GM13976 (cell line): ENCODE measurements around the gene FLNB.
A peak's percentile ranks its signal among the peaks of the same experiment; 100 is the strongest.

Source experiments
- DNase-seq: peaks from one replicate; pipeline ENCODE4 v3.0.0; 2012; ENCODE audit warnings: low spot score
- CTCF ChIP-seq: IDR thresholded peaks from 2 replicates; pipeline ENCODE4 v1.5.1; 2012; ENCODE audit warnings: borderline replicate concordance, mild to moderate bottlenecking; ENCODE audit not compliant: insufficient read depth; ENCODE audit errors: extremely low read depth, missing control alignments, control extremely low read depth
- in situ Hi-C: fragments of 300-500 bp; cut with MboI; formaldehyde crosslinking; loops from one replicate; pipeline ENCODE4 v1.12.0; 2022; ENCODE audit warnings: low sequenced_read_pairs, mixed read lengths, inconsistent platforms; ENCODE audit not compliant: unreplicated experiment

FLNB gene

GRCh38 chr3:58106061-58106460 is 97.8 kb downstream of the FLNB start:
- no peak for DNase-seq
- in situ Hi-C loops = no loop called here
- no peak for TF ChIP-seq CTCF

GRCh38 chr3:58106640-58107039 is 98.4 kb downstream of the FLNB start:
- no peak for TF ChIP-seq CTCF
- in situ Hi-C loops = no loop called here
- no peak for DNase-seq

- in situ Hi-C loops = no loop called here
- TF ChIP-seq CTCF = no peak
- no peak for DNase-seq
Observed at GRCh38 chr3:58107597-58107996, 99.4 kb downstream of the FLNB start.

GRCh38 chr3:58109752-58110151 is 101.5 kb downstream of the FLNB start:
- in situ Hi-C loops = no loop called here
- TF ChIP-seq CTCF = no peak

GRCh38 chr3:58111513-58112184 is 103.4 kb downstream of the FLNB start:
- in situ Hi-C loops = no loop called here
- no peak for TF ChIP-seq CTCF
- peak; percentile 73 for DNase-seq

More at GRCh38 chr3:58109752-58110151, 101.5 kb downstream of the FLNB start:
- DNase-seq = no peak

GRCh38 chr3:58112185-58112535 is 103.9 kb downstream of the FLNB start:
- in situ Hi-C loops = no loop called here

More at GRCh38 chr3:58112185-58112535, 103.9 kb downstream of the FLNB start:
- no peak for DNase-seq
- no peak for TF ChIP-seq CTCF
